NCI-H1105 (cell line): ENCODE measurements around the gene TMEM269.
"Not testable (repeated sequence)": the region's sequence is repeated elsewhere in the genome, so short reads cannot be mapped to it uniquely, and the experiment has no call there.

ENCODE experiments used
- DNase-seq: peaks from one replicate; lab custom pipeline; 2025; lab: John Stamatoyannopoulos, UW

TMEM269 gene

GRCh38 chr1:42776502-42776901, 8.3 kb upstream of the TMEM269 start:
- no peak for DNase-seq

- no peak for DNase-seq
These were observed 6.9 kb upstream of the TMEM269 start for GRCh38 chr1:42777852-42778251.

- DNase-seq = no peak
These were observed 5.1 kb upstream of the TMEM269 start for GRCh38 chr1:42779725-42780124.

- no peak for DNase-seq
These were observed 4.6 kb upstream of the TMEM269 start for GRCh38 chr1:42780176-42780575.

- DNase-seq = no peak
These were observed 1.7 kb upstream of the TMEM269 start for GRCh38 chr1:42783092-42783491.

GRCh38 chr1:42784547-42784945, 245 bp upstream of the TMEM269 start:
- DNase-seq = no peak

- DNase-seq = no peak
These were observed 1.3 kb downstream of the TMEM269 start for GRCh38 chr1:42786097-42786496.

- no peak for DNase-seq
These were observed 3.2 kb downstream of the TMEM269 start for GRCh38 chr1:42788021-42788420.

GRCh38 chr1:42793824-42794223, 9.0 kb downstream of the TMEM269 start:
- no peak for DNase-seq

GRCh38 chr1:42797414-42797813, 12.6 kb downstream of the TMEM269 start:
- no peak for DNase-seq

- no peak for DNase-seq
These were observed 13.2 kb downstream of the TMEM269 start for GRCh38 chr1:42797979-42798378.

- no peak for DNase-seq
These were observed 17.2 kb downstream of the TMEM269 start for GRCh38 chr1:42801832-42802473.

GRCh38 chr1:42806171-42806570, 21.4 kb downstream of the TMEM269 start:
- DNase-seq = no peak

GRCh38 chr1:42806593-42806992, 21.8 kb downstream of the TMEM269 start:
- no peak for DNase-seq

- DNase-seq = no peak
These were observed 22.4 kb downstream of the TMEM269 start for GRCh38 chr1:42807056-42807668.

GRCh38 chr1:42814815-42815214, 30.0 kb downstream of the TMEM269 start:
- not testable (repeated sequence) for DNase-seq

GRCh38 chr1:42815941-42816584, 31.3 kb downstream of the TMEM269 start:
- DNase-seq = peak; percentile 38

- DNase-seq = peak; percentile 91
These were observed 32.0 kb downstream of the TMEM269 start, which contains the start of the genes ERMAP and SVBP for GRCh38 chr1:42816585-42817439. ERMAP (plus strand) TSS chr1:42817122; CDS start chr1:42830449, 13,327 bp downstream. SVBP (minus strand) TSS chr1:42817397; CDS start chr1:42816544, 853 bp downstream.

- DNase-seq = no peak
These were observed 32.6 kb downstream of the TMEM269 start for GRCh38 chr1:42817440-42817767.

GRCh38 chr1:42817976-42818375, 33.2 kb downstream of the TMEM269 start:
- DNase-seq = no peak

GRCh38 chr1:42820813-42821212, 36.0 kb downstream of the TMEM269 start:
- DNase-seq = no peak

GRCh38 chr1:42821690-42822089, 36.9 kb downstream of the TMEM269 start:
- no peak for DNase-seq
